Skin of body (tissue), 2 donors: Measurements from ENCODE around the gene TMOD1. TPM values are rescaled to one million over a fixed set of nuclear protein-coding genes. Genes with fewer than 3 reads are reported as not detected.
"Not testable (repeated sequence)": the region's sequence is repeated elsewhere in the genome, so short reads cannot be mapped to it uniquely, and the experiment has no call there.

Experiments
- DNase-seq: peaks from one replicate; lab custom pipeline; 2025; lab: John Stamatoyannopoulos, UW
- total RNA-seq: library from RNA; depleted of rRNA; stranded (reverse); fragments of >200 nt; gene quantifications from one replicate; pipeline ENCODE4 v1.2.3, GENCODE V29; 2014

Gene TMOD1
- 9.3 TPM for total RNA-seq

DNA sequence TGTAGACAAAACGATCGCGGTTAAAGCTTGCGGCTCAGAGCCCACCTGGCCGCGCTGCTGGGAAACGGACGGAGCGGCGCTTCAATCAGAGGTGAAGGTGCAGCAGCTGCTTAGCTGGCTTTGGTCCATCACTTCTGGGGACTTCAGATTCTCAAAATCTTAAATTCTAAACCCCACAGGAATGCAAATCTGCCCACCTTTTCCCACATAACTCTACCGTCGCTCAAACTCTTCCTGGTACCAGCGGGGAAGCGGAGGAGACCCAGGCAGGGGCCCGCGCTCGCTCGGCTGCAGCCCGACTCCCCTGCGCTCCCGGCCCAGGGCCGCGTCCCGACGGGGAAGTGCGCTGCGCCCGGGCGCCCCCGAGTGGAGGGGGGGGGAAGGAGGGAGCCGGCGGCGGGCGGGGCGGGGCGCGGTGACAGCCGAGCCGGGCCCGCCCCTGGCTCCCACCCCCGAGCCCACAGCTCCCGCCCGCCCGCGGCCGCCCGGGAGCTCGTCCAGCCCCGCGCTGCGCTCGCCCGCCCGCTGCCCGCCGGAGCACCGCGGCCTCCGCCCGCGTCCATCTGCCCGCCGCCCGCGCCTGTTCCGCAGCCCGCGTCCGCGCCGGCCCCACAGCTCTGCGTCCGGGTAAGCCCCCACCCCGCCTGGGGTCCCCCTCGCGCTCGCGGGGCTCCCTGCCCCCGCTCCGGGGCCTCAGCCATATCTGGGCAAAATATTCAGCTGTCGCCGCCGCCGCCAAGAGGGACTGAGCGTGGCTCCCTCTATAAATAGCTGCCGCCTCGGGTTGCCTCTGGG is at the start of gene TMOD1:
Gene TMOD1, plus strand, starts transcription at position 490 of the 795 bp plus-strand sequence. CDS start 22,523 bp downstream, outside the sequence.
- no peak for DNase-seq

DNA sequence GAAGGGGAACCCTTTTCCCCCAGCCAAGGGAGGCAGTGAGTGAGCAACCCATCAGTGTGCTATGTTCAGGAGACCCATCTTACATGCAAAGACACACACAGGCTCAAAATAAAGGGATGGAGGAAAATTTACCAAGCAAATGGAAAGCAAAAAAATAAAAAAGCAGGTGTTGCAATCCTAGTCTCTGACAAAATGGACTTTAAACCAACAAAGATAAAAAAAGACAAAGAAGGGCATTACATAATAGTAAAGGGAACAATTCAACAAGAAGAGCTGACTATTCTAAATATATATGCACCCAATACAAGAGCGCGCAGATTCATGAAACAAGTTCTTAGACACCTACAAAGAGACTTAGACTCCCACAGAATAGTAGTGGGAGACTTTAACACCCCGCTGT is 47.9 kb upstream of the TMOD1 start:
- DNase-seq: not testable (repeated sequence)

DNA sequence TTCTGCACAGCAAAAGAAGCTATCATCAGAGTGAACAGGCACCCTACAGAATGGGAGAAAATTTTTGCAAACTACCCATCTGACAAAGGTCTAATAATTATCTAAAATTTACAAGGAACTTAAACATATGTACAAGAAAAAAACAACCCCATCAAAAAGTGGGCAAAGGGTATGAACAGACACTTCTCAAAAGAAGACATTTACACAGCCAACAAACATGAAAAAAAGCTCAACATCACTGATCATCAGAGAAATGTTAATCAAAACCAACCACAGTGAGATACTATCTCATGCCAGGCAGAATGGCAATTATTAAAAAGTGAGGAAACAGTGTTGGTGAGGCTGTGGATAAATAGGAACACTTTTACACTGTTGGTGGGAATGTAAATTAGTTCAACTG is 44.6 kb upstream of the TMOD1 start:
- DNase-seq: not testable (repeated sequence)

DNA sequence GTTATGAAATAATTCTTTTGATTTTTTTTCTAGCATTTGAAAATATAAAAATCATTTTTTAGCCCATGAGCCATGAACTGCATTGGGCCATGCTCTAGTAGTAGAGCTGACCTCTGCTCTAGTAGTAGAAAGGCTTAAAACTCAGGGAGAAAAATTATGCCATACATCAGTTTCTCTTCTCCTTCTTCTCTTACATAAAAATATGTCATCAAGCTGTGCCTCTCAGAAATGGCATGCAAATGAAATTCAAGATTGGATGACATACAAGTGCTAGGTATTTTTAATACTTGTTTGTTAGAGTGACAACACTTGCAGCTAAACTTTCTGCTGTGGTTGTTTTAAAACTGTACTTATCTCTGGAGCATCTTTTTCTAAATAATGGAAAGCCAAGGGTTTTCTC is 42.1 kb upstream of the TMOD1 start:
- no peak for DNase-seq

DNA sequence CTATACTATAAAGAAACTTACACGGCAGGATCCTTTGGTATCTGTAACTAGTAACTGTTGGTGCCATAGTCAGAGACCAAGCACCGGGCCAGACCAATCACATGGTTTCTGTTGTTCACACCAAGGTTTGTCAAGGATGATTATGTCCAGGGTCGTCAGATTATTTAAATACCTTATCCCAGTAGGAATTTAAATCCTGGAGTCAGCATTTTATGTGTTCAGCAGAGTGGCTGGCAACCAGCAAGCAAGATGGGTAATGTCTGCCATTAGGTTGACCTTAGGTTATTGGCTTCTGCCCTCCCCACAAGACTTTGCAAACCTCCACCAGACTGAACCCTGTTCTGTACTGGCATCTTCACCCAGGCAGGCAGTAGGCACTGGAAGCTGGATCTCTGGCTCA is 39.3 kb upstream of the TMOD1 start:
- DNase-seq: no peak

DNA sequence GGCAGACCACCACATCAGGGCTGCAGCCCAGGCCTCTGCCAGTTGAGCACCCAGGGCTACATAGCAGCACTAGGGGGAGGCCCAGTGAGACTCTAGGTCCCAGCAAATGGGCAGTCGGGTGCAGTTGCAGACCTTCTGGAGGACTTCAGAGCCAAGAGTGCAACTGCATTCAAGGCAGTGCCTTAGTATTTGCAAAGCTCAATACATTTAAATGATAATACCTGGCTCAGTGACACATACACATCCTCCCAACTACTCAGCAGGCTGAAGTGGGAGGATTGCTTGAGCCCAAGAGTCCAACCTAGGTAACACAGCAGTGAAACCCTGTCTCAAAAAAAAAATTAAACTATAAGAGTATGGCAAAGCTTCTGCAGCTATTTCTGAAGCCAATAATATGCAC is 38.6 kb upstream of the TMOD1 start:
- DNase-seq: no peak

DNA sequence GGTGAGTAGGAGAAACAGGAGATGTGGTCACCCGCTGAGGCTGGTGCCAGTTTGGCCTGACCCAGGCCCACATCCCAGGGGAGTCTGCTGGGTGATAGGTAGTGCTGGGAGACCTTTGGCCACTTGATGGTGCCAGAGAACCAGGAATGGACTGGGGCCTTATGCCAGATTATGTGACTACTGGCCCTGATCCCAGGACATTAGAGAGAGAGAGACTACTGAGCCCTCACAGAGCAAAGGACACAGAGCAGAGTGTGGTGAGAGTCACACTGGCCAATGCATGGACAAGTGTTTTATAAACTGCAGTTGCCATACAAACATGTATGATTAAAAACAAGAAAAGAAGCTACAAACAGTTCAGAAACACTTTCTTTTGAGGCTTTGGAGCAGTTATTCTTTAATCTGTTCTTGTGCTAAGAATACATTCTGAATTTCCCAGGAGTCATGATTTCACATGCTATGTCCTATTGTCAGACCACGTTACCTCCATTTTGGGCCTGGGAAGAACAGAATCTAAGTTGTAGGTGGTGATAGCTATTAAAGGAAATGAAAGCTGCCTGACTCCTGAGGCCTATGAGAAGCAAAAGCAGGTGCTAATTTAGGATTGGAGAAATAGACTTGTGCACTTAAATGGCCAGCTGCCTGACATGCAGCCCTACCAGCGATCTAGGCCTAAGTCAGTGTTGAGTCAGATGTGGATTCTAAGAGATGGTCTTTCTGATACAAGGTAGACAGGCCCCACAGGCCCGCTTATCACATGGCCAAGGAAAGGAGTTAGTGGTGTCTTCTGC is 32.6 kb upstream of the TMOD1 start:
- DNase-seq: peak; percentile 32

DNA sequence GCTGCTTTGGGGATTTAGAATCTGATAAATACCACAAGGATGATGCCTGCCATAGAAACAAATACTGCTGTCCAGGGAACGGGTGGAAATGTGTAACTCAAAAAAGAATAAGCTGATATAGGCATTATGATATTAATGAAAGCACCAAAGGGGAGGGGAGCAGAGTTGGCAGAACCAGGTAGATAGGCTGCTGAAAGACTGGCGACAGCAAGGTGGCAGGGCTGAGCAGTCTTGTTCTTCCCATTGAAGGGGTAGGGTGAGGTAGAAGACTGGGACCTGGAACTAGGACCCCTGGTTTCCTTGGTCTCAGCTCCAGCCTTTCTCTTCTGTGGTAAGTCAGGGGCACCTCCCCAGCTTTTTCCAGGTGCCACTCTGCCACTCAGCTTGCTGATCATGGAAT is 31.4 kb upstream of the TMOD1 start:
- DNase-seq: no peak

DNA sequence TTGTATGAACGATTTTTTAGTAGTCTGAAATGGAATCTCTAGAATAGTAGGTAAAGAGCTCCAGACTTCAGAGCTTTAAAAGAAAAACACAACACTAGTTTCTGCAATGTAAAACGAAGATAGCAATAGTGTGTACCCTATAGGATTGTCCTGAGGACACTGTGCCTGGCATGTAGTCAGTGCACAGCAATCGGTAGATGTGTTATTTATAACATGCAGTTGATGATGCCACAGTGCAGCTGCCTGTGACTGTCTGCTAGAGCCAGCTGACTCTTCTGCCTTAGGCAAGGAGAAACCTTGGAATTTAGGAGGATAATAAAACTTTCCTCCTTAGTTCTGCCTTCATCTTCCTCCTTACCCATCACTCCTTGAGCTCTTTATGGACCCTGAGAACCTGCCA is 27.7 kb upstream of the TMOD1 start:
- DNase-seq: no peak

DNA sequence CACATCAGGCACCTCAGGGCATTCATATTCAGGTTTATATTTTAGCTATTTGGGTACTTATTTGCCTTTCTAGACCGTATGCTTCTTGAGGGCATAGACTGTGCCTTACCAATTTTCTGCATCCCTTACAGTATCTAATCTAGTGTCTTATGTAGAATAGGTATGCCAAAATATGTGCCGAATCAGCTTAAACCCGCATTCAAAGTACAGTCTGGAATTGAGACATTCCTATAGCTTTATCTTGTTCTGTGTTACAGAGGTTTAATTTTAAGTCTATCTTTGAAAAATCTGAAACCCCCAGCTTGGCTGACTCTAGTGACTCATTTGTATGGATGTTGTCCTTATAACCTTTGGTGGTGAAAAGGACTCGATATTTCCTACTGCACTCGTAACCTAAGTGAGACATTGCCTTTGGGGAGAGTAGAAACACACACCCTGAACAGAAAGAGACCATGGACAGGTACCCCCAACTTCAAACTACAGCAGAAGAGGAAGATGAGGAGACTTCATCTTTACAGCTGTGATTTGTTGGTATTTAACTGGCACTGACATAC is 27.0 kb upstream of the TMOD1 start:
- DNase-seq: no peak

DNA sequence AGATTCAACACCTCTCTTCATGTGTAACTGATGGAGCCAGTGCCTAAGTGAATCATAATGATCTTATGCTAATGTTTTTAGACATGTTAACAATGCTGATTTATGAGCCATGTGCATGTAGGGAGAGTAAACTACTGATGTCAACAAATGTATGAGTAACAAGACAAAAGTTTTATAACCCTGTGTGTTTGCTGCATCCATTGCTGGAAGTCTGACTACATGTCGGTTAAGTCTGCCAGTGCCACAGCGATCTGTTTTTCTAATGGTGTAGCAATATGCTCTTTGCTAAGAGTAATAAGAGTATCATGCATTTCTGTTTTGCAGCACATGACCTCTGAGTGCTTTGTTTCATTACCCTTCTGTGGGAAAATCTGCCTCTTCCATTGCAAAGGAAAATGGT is 26.4 kb upstream of the TMOD1 start:
- DNase-seq: no peak

DNA sequence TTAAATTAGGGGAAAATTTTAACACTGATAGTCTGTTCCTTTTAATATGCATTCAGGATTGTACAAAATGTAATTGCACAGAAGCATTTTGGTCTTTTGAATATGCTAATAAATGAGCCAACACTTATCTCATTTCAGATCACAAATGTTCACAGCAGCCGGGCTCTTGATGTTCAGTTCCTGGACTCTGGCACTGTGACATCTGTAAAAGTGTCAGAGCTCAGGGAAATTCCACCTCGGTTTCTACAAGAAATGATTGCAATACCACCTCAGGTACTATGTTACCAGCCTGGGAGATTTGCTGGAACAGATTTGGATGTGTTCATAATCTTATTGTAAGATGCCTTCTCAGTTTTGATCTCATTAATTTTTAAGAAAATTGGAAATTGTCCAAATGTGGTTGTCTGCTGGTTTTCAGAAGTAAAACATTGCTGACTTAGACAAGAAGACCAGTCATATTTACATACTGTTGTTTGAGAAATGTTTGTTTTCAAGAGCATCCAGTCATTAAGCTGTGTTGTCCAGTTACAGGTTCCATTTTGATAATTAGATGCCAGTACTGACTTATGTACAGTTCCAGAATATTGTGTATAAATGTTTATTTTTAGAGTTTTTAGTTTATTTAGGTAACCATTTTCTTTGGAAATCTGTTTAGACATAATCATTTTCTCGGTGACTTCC is 23.0 kb upstream of the TMOD1 start:
- no peak for DNase-seq

DNA sequence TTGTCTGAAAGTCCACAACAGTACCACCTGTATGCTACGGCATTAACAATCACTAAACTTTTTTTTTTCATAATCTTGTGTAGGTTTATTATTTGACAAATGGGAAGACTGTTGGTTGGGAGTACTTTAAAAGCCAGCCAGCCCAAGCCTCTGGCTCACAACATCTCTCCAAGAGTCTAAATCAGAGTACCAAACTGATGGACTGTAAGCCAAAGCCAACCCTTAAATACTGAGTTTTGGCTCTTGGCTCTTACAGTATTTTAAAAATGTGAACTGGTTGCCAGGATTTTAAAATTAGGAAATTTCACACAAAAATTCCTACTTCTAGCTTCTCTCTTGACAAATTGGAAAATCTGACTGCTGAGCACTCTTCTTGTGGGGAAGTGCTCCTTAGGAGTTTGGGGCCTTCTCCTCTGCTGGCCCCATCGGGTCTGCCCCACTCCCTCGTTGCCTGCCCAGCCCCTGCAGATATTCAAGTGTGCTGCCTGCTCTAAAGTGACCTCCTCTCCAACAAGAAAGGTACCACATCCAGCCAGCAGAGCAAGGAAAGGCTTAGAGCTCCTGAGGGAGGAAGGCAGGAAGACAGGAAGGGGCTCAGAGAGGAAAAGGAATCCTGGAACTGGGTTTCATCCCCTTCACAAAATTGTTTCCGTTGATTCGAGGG is 21.8 kb upstream of the TMOD1 start:
- DNase-seq: no peak

DNA sequence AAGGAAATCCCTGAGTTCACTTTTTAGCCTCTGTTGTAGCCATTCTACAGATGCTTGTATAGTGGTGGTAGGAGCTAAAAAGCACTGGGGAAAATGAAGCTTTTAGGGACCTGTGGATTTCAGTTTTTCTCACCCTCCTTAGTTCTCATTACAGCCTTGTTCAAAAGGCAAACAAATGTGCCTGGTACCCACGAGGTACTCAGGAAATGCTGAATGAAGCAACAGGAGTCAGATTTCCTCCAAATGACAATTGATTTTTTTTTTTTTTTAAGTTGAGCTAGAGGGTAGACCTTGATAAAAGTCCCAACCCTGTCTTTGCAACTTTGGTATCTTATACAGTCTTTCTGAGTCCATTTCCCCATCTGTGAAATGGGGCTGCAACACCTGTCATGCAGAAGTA is 21.3 kb upstream of the TMOD1 start:
- DNase-seq: no peak

DNA sequence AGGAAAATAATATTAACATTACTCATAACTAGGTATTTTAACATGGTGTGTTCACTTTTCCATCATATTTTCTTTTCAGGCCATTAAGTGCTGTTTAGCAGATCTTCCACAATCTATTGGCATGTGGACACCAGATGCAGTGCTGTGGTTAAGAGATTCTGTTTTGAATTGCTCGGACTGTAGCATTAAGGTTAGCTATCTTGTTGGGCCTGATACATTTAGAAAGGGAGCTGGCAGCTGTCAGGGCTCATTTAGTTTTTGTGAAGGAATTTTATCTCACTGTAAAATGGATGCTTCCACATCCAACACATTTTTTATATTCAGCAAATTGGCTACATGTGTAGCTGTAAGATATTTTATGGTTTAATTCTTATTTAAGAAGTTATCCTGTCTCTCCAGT is 20.7 kb upstream of the TMOD1 start:
- DNase-seq: no peak

DNA sequence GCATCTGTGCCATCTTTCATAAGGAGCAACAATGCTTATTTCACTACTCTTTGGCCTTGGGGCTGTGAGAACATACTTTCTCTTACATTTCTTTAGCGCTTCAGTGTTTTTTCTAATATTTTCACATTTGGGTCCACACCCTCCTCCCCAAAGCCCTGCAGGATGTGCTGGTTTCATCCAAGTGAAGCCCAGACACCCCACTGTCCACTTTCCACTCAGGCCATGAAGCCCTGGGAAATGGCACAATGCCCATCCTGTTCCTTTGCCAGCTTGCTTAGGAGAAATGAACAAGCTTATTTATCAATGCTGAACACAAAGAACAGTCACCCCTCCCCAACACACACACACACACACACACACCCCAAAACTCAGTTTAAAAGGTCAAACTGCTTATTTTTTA is 17.3 kb upstream of the TMOD1 start:
- peak; percentile 43 for DNase-seq

DNA sequence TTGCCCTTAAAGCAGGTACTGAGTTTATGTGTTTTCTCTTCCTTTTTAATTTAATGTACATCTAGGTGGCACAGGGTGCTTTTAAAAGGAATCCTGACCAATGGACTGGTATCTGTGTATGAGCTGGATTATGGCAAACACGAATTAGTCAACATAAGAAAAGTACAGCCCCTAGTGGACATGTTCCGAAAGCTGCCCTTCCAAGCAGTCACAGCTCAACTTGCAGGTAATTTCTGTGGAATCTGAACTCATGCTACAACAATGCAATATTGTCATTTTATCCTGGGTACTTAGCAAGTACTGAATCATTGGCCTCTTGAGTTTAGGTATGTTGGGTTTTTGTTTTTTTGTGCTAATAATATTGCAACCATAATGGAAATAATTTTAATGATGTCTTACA is 14.4 kb upstream of the TMOD1 start:
- no peak for DNase-seq

DNA sequence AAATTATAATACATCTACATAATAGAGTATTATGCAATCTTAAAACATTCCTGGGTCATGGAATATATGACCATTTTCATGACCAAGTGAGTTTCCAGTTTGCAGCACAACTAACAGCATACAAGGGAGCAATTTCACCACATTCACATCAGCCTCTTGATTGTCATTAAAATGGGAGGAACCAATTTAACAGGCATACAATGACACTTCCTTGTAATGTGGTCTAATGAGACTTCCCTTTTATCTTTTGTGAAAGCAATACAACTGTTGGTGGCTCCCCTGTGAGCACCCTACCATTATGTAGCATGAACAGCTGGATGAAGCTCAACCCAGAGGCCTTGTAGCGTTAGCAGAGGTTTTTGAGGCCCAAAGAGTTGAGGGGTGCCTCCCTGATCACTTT is 13.6 kb upstream of the TMOD1 start:
- no peak for DNase-seq

DNA sequence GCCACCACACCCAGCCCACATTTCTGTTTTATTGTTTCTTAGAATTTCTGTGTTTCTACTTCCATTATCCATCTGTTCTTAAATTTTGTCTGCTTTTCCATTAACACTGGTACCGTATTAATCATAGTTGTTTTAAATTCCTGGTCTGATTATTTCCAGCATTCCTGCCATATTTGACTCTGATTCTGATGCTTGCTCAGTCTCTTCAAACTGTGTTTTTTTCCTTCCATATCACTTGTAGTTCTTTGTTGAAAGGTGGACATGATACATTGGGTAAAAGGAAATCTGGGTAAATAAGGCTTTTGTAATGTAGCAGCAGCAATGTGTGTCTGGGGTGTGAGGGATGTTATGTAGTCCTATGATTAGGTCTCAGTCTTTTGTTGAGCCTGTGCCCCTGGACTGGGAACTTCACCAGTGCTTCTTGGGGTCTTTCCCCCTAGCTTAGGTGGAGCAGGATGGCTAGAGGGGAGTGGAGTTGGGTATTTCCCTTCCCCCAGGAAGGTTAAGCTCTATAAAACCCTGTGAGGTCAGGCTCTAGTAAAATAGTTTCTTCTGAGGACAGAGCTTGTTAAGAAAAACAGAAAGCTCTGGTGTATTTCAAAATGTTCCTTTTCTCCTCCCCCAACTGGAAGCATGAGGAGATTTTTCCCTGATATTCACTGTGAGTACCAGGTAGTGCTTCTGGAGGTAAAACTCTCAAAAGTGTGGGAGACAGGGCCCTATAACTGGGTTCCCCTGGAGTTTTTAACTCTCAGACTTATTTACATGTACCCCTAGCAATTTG is 10.1 kb upstream of the TMOD1 start:
- no peak for DNase-seq

DNA sequence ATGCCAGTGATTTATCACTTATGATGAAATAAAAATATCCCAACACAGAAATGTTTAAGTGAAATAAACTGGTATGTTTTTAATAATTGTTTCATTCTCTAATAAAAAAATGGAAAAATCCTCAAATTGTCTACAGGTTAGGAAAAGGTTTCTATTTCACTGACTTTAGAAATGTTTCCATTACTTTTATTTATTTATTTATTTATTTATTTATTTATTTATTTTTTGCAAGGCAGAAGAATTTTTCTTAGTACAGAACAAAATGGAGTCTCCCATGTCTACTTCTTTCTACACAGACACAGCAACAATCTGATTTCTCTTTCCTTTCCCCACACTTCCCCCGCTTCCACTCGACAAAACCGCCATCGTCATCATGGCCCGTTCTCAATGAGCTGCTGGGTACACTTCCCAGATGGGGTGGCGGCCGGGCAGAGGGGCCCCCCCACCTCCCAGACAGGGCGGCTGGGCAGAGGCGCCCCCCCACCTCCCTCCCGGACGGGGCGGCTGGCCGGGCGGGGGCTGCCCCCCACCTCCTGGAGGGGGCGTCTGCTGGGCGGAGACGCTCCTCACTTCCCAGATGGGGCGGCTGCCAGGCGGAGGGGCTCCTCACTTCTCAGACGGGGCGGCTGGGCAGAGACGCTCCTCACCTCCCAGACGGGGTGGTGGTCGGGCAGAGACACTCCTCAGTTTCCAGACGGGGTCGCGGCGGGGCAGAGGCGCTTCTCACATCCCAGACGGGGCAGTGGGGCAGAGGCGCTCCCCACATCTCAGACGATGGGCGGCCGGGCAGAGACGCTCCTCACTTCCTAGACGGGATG is 3.7 kb upstream of the TMOD1 start:
- not testable (repeated sequence) for DNase-seq
